Lower lobe of right lung (tissue), 2 donors: ENCODE results near the gene ABCB11. TPM values are rescaled to one million over a fixed set of nuclear protein-coding genes. Genes with fewer than 3 reads are reported as not detected.

Source experiments
- ATAC-seq, 2 donors: fragments of 200-7000 bp; cut with Tn5 transposase; one replicate each; pipeline ENCODE4 v1.9.1; 2020 to 2022; ENCODE audit warnings: mild to moderate bottlenecking in 2 of 2, moderate library complexity in 2 of 2
- DNase-seq: peaks from one replicate; pipeline ENCODE4 v3.0.0-alpha.2; 2020
- H3K27ac ChIP-seq: fragments of 200-600 bp; one replicate; pipeline ENCODE4 v1.8.0; 2022
- H3K27me3 ChIP-seq: fragments of 200-600 bp; one replicate; pipeline ENCODE4 v1.8.0; 2022; ENCODE audit warnings: low read depth
- H3K36me3 ChIP-seq: fragments of 200-600 bp; one replicate; pipeline ENCODE4 v1.8.0; 2022; ENCODE audit warnings: mild to moderate bottlenecking
- H3K4me1 ChIP-seq: fragments of 200-600 bp; one replicate; pipeline ENCODE4 v1.8.0; 2022
- H3K4me3 ChIP-seq: fragments of 200-600 bp; one replicate; pipeline ENCODE4 v1.8.0; 2022; ENCODE audit warnings: mild to moderate bottlenecking
- H3K9me3 ChIP-seq: fragments of 200-600 bp; one replicate; pipeline ENCODE4 v1.8.0; 2022
- CTCF ChIP-seq: fragments of 200-600 bp; IDR thresholded peaks from one replicate; pipeline ENCODE4 v1.8.0; 2022; ENCODE audit warnings: antibody characterized with exemption, mild to moderate bottlenecking
- intact Hi-C: fragments of 100-400 bp; cut with DNase I; formaldehyde crosslinking; loops from one replicate; pipeline ENCODE4 v1.11.0; 2022
- total RNA-seq: library from RNA; stranded (reverse); fragmentation: NEBNext Ultra II Directional; extraction: Animal tissue kit (Norgen Biotek cat#: 25700); gene quantifications from one replicate; pipeline ENCODE4 v1.2.1, GENCODE V29; 2021
- donor health status: DM: no; HTN: yes; CAD: no; lungs with severe emphysema.

The ABCB11 gene
- total RNA-seq, 1 donor from 2014 or later: 0.32 TPM

- intact Hi-C loops: no loop called here
- no peaks in the 10 kb centered on the region for H3K4me1 ChIP-seq
These were observed 25.1 kb downstream of the ABCB11 start for GRCh38 chr2:169005994-169006393.

GRCh38 chr2:169005080-169005598 lies 26.0 kb downstream of the ABCB11 start:
- no peak overlapping the region for H3K27ac ChIP-seq
- no peak for TF ChIP-seq CTCF
- ATAC-seq: no peak
- intact Hi-C loops: no loop called here
- no peaks in the 10 kb centered on the region for H3K27me3 ChIP-seq
- no peaks in the 10 kb centered on the region for H3K9me3 ChIP-seq
- no peaks in the 10 kb centered on the region for H3K36me3 ChIP-seq
- H3K4me1 ChIP-seq: no peaks in the 10 kb centered on the region
- no peak overlapping the region for H3K4me3 ChIP-seq
- no peak for DNase-seq

More at GRCh38 chr2:169005994-169006393, 25.1 kb downstream of the ABCB11 start:
- no peaks in the 10 kb centered on the region for H3K9me3 ChIP-seq
- DNase-seq (no peak), ATAC-seq (no peak)
- no peak overlapping the region for H3K4me3 ChIP-seq
- H3K27ac ChIP-seq: no peak overlapping the region
- H3K36me3 ChIP-seq: no peaks in the 10 kb centered on the region
- no peak for TF ChIP-seq CTCF
- no peaks in the 10 kb centered on the region for H3K27me3 ChIP-seq

- H3K4me1 ChIP-seq: no peaks in the 10 kb centered on the region
- H3K27ac ChIP-seq: no peak overlapping the region
- no peak for DNase-seq
- no peaks in the 10 kb centered on the region for H3K9me3 ChIP-seq
- H3K4me3 ChIP-seq: no peak overlapping the region
- no peak for TF ChIP-seq CTCF
- H3K36me3 ChIP-seq: no peaks in the 10 kb centered on the region
- no peaks in the 10 kb centered on the region for H3K27me3 ChIP-seq
- intact Hi-C loops: no loop called here
- ATAC-seq: no peak
These were observed 28.9 kb downstream of the ABCB11 start for GRCh38 chr2:169002161-169002738.

GRCh38 chr2:169001116-169001815 lies 29.9 kb downstream of the ABCB11 start:
- no peak for ATAC-seq
- Histone ChIP-seq H3K9me3 (no peaks in the 10 kb centered on the region), H3K27me3 (no peaks in the 10 kb centered on the region), H3K27ac (no peak overlapping the region), H3K36me3 (no peaks in the 10 kb centered on the region), H3K4me1 (no peaks in the 10 kb centered on the region), H3K4me3 (no peak overlapping the region)
- no peak for TF ChIP-seq CTCF
- DNase-seq: no peak
- intact Hi-C loops: no loop called here

GRCh38 chr2:168999668-169000213 lies 31.4 kb downstream of the ABCB11 start:
- Histone ChIP-seq H3K36me3 (no peaks in the 10 kb centered on the region), H3K27me3 (no peaks in the 10 kb centered on the region), H3K27ac (no peak overlapping the region), H3K9me3 (no peaks in the 10 kb centered on the region), H3K4me3 (no peak overlapping the region), H3K4me1 (no peaks in the 10 kb centered on the region)
- ATAC-seq (no peak), DNase-seq (no peak)
- TF ChIP-seq CTCF: no peak
- intact Hi-C loops: no loop called here
